ENCODE measurements around the gene ATP9A. TPM values are rescaled to one million over a fixed set of nuclear protein-coding genes. Genes with fewer than 3 reads are reported as not detected.

ATP9A gene
- polyA plus RNA-seq, 1 of the 3 experiments (the other 2 are of a cell fraction) = 11.0 TPM

GRCh38 chr20:51759769-51760510, 8.2 kb downstream of the ATP9A start:
- WGBS (ENCODE audit: low lambda C conversion rate) = 87% methylated on average over 14 of the region's 14 CpGs
- Histone ChIP-seq H3K4me2 (no peak overlapping the region), H2AFZ (ENCODE audit: low read depth) (no peak overlapping the region), H4K20me1 (ENCODE audit: insufficient read depth) (no peaks in the 10 kb centered on the region), H3K4me3 (ENCODE audit: low read depth in 2 of 2, low read length in 1 of 2) (no peak overlapping the region), H3K9me3 (no peaks in the 10 kb centered on the region), H3F3A (replicated peaks; ENCODE audit: insufficient read depth) (no peaks in the 10 kb centered on the region), H3K27ac (ENCODE audit: low read depth in 2 of 2, low read length in 1 of 2) (no peak overlapping the region), H3K36me3 (replicated peaks in 1 of 2; ENCODE audit: control insufficient read depth in 1 of 2, insufficient read depth in 2 of 2, low read length in 1 of 2) (no peaks in the 10 kb centered on the region), H3K79me2 (ENCODE audit: insufficient read depth) (peaks cover 11% of the 10 kb centered on the region), H3K27me3 (ENCODE audit: insufficient read depth) (no peaks in the 10 kb centered on the region), H3K4me1 (ENCODE audit: control insufficient read depth in 1 of 2, insufficient read depth in 2 of 2, low read depth in 1 of 2, low read length in 1 of 2) (peaks cover 0 to 8% of the 10 kb centered on the region in 2 experiments; a peak in 1 of 4 replicates), H3K9me2 (no peaks in the 10 kb centered on the region), H3K9ac (no peak overlapping the region)
- ChIA-PET POLR2A (no interaction called here), CTCF (interaction anchor here (0.6 to 1.3 kb wide), 2 partner anchors 40 to 99 kb away, joined by 3 to 5 read pairs; no protein-coding TSS in a partner anchor)
- no peak for DNase-seq
- TF ChIP-seq CHD2 (IDR thresholded peaks at IDR 0.05; ENCODE audit: low read length, partially characterized antibody) = no peak
- TF ChIP-seq PBX3 (IDR thresholded peaks at IDR 0.05) = no peak
- no peak for TF ChIP-seq EZH2phosphoT487 (IDR thresholded peaks at IDR 0.05; ENCODE audit: borderline replicate concordance, low read depth)
- no peak for TF ChIP-seq RAD21 (IDR thresholded peaks at IDR 0.05; ENCODE audit: low read length)
- no peak for TF ChIP-seq ZBTB33 (IDR thresholded peaks at IDR 0.05; ENCODE audit: borderline replicate concordance, low read depth)
- no peak for TF ChIP-seq RFX5 (IDR thresholded peaks at IDR 0.05; ENCODE audit: low read length)
- no peak for TF ChIP-seq NFIC (IDR thresholded peaks at IDR 0.05; ENCODE audit: borderline replicate concordance)

- H3K36me3 ChIP-seq (replicated peaks in 1 of 2; ENCODE audit: control insufficient read depth in 1 of 2, insufficient read depth in 2 of 2, low read length in 1 of 2) = no peaks in the 10 kb centered on the region
- H4K20me1 ChIP-seq (ENCODE audit: insufficient read depth) = no peaks in the 10 kb centered on the region
- DNase-seq = no peak
- no peaks in the 10 kb centered on the region for H3K9me2 ChIP-seq
- ChIA-PET POLR2A (no interaction called here), CTCF (no interaction called here)
- H3K4me2 ChIP-seq = no peak overlapping the region
- 90% methylated on average over 11 of the region's 12 CpGs for WGBS (ENCODE audit: low lambda C conversion rate)
- no peak overlapping the region for H3K27ac ChIP-seq (ENCODE audit: low read depth in 2 of 2, low read length in 1 of 2)
- H3K9ac ChIP-seq = no peak overlapping the region
- H3F3A ChIP-seq (replicated peaks; ENCODE audit: insufficient read depth) = no peaks in the 10 kb centered on the region
- H3K79me2 ChIP-seq (ENCODE audit: insufficient read depth) = peaks cover 19% of the 10 kb centered on the region
- H3K9me3 ChIP-seq = no peaks in the 10 kb centered on the region
- H3K4me3 ChIP-seq (ENCODE audit: low read depth in 2 of 2, low read length in 1 of 2) = no peak overlapping the region
- H2AFZ ChIP-seq (ENCODE audit: low read depth) = no peak overlapping the region
- peaks cover 0 to 8% of the 10 kb centered on the region in 2 experiments; a peak in 1 of 4 replicates for H3K4me1 ChIP-seq (ENCODE audit: control insufficient read depth in 1 of 2, insufficient read depth in 2 of 2, low read depth in 1 of 2, low read length in 1 of 2)
- H3K27me3 ChIP-seq (ENCODE audit: insufficient read depth) = no peaks in the 10 kb centered on the region
- TF ChIP-seq RFX5 (IDR thresholded peaks at IDR 0.05; ENCODE audit: low read length) (no peak), FOXJ3 (CRISPR knock-in tag; IDR thresholded peaks at IDR 0.05) (no peak), RAD21 (IDR thresholded peaks at IDR 0.05; ENCODE audit: low read length) (no peak), TCF12 (IDR thresholded peaks at IDR 0.05) (no peak), RCOR1 (IDR thresholded peaks at IDR 0.05; ENCODE audit: low read length) (no peak), GABPA (IDR thresholded peaks at IDR 0.05; ENCODE audit: low read depth) (no peak), JUND (IDR thresholded peaks at IDR 0.05) (no peak), GATA2 (CRISPR knock-in tag; IDR thresholded peaks at IDR 0.05) (no peak), SMC3 (IDR thresholded peaks at IDR 0.05; ENCODE audit: low read depth, low read length) (no peak), CHD2 (IDR thresholded peaks at IDR 0.05; ENCODE audit: low read length, partially characterized antibody) (no peak), EP300 (IDR thresholded peaks at IDR 0.05; ENCODE audit: borderline replicate concordance in 1 of 2, low read depth in 1 of 2, low read length in 1 of 2) (no peak), IRF3 (IDR thresholded peaks at IDR 0.05; ENCODE audit: low read depth, low read length) (no peak), YY1 (IDR thresholded peaks at IDR 0.05; ENCODE audit: low read depth) (no peak), MAX (IDR thresholded peaks at IDR 0.05; ENCODE audit: low read depth) (no peak), RXRA (IDR thresholded peaks at IDR 0.05; ENCODE audit: borderline replicate concordance, low read depth) (no peak)
These were observed 9.1 kb downstream of the ATP9A start for GRCh38 chr20:51758978-51759544.
